ENCODE measurements around the gene NLGN1. TPM values are rescaled to one million over a fixed set of nuclear protein-coding genes. Genes with fewer than 3 reads are reported as not detected.

Gene NLGN1
- total RNA-seq, 3 donors from 2014 or later = 4.4 to 12.3 (median 6.9) TPM

DNA sequence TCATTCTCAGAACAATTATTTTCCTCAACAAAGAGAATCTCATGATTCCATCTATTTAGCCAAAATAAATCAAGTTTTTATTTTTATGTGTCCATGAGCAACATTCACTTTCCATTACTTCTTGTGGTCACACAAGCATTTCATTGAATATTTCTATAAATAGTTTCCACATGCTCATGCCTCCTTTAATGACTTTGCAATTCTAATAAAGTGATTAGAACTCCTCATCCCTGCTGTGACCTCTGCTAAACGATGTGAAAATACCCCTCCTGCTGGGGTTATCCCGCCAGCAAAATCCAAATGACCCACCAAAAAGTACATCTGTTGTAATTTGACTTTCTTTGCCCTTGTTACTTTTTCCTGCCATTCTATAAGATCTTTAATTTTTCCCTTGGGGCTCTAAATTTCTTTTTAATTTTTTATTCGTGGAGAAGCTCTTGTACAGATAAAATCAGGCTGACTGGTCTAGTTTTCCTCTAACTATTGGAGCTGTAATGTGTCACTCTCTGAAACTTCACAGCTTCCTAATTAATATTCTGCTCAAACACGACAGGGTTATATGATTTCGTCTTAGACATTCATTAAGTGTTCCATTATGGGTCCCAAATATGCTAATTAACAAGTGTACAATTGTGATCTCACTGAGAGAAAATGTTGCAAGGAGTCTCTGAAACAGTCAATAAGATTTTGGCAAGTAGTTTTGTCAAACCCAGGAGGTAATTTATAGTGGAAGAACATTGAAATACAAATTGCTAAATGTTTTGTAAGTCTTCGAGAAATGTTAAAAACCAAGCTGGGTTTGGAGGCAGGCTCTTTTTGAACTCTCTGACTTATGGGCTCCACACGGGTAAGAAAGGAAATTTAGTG is 928.5 kb downstream of the NLGN1 start:
- H3K36me3 ChIP-seq = no peaks in the 10 kb centered on the region
- no peak for TF ChIP-seq POLR2AphosphoS5 (IDR thresholded peaks at IDR 0.05)
- TF ChIP-seq, protein P1, sequence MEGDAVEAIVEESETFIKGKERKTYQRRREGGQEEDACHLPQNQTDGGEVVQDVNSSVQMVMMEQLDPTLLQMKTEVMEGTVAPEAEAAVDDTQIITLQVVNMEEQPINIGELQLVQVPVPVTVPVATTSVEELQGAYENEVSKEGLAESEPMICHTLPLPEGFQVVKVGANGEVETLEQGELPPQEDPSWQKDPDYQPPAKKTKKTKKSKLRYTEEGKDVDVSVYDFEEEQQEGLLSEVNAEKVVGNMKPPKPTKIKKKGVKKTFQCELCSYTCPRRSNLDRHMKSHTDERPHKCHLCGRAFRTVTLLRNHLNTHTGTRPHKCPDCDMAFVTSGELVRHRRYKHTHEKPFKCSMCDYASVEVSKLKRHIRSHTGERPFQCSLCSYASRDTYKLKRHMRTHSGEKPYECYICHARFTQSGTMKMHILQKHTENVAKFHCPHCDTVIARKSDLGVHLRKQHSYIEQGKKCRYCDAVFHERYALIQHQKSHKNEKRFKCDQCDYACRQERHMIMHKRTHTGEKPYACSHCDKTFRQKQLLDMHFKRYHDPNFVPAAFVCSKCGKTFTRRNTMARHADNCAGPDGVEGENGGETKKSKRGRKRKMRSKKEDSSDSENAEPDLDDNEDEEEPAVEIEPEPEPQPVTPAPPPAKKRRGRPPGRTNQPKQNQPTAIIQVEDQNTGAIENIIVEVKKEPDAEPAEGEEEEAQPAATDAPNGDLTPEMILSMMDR (IDR thresholded peaks at IDR 0.05) = no peak
- no peak for TF ChIP-seq POLR2A (IDR thresholded peaks at IDR 0.05)
- peaks cover 0 to 4% of the 10 kb centered on the region in 2 donors for H3K9me3 ChIP-seq
- no peak overlapping the region for H3K27ac ChIP-seq
- no peak for DNase-seq (ENCODE audit: low spot score in 2 of 2)
- H3K4me3 ChIP-seq = no peak overlapping the region
- H3K27me3 ChIP-seq = no peaks in the 10 kb centered on the region
- intact Hi-C loops (cut with DNase I; ENCODE audit: low total_unique reads) = no loop called here
- H3K4me1 ChIP-seq = no peaks in the 10 kb centered on the region

DNA sequence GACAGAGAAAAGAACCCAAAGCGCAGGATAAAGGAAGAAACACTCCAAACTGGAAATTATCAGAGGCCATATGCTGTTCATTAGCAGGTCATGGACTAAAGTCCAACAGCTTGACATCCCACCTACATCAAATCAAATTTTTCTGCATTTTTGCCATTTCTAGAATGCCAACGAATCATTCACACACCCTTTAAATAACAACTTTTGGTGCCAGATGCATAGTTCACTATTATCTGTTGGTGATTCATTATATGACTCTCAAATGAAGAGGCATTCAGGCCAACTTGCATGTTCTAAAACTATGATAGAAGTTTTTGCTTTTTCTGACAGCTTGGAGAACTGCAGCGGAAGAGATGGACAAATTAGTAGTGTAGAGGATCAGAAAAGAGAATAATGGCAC is 931.8 kb downstream of the NLGN1 start:
- no peak for TF ChIP-seq POLR2A (IDR thresholded peaks at IDR 0.05)
- TF ChIP-seq, protein P1 (IDR thresholded peaks at IDR 0.05) = no peak
- no peak for TF ChIP-seq POLR2AphosphoS5 (IDR thresholded peaks at IDR 0.05)
- Histone ChIP-seq H3K9me3 (no peaks in the 10 kb centered on the region), H3K27me3 (no peaks in the 10 kb centered on the region), H3K36me3 (no peaks in the 10 kb centered on the region), H3K4me3 (no peak overlapping the region), H3K27ac (no peak overlapping the region), H3K4me1 (no peaks in the 10 kb centered on the region)
- intact Hi-C loops (cut with DNase I; ENCODE audit: low total_unique reads) = no loop called here
- DNase-seq (ENCODE audit: low spot score in 2 of 2) = no peak

DNA sequence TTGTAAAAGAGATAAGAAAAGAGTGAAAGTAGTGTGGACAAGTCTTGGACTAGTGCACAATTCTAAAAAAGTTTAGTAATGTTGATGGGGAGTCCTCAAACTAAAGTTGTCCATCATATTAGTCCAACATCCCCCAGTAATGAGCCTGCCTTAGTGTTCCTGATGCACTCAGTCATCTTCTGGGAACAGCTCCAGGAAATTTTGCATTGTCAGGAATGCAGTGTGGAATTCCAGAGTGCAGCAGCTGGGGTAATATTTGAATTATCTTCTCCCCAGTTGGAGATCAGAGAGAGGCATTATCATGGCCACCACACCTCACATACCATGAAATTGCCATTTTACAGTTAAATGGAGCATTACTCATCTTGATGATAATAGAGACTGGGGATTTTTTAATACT is 932.8 kb downstream of the NLGN1 start:
- H3K27ac ChIP-seq = no peak overlapping the region
- no peaks in the 10 kb centered on the region for H3K9me3 ChIP-seq
- no peaks in the 10 kb centered on the region for H3K36me3 ChIP-seq
- no peaks in the 10 kb centered on the region for H3K27me3 ChIP-seq
- H3K4me3 ChIP-seq = no peak overlapping the region
- H3K4me1 ChIP-seq = no peaks in the 10 kb centered on the region
- TF ChIP-seq, protein P1 (IDR thresholded peaks at IDR 0.05) = no peak
- TF ChIP-seq POLR2AphosphoS5 (IDR thresholded peaks at IDR 0.05) (no peak), POLR2A (IDR thresholded peaks at IDR 0.05) (no peak)
- intact Hi-C loops (cut with DNase I; ENCODE audit: low total_unique reads) = no loop called here
- no peak for DNase-seq (ENCODE audit: low spot score in 2 of 2)

DNA sequence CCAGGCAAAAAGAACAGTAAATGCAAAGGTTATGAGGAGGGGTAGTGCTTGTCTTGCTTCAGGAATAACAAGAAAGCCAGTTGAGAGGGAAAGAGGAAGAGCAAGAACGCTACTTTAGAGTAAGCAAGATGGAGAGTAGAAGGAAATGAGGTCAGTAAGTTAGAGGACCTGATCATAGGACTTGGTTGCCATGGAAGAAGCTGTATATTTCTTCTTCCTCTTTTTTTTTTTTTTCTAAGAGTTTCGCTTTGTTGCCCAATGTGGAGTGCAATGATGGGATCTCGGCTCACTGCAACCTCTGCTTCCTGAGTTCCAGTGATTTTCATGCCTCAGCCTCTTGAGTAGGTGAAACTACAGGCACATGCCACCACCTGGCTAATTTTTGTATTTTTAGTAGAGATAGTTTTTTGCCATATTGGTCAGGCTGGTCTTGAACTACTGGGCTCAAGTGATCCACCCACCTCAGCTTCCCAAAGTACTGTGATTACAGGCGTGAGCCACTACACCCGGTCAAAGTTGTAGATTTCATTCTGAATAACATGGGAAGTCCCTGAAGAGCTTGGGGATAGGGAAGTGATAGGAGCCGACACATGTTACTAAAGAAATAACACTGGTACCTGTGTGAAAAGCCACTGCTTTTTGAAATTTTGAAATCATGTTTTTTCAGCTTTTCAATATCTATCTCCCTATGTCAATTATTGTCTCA is 933.7 kb downstream of the NLGN1 start:
- Histone ChIP-seq H3K36me3 (no peaks in the 10 kb centered on the region), H3K4me3 (no peak overlapping the region), H3K9me3 (no peaks in the 10 kb centered on the region), H3K27ac (no peak overlapping the region), H3K4me1 (no peaks in the 10 kb centered on the region), H3K27me3 (no peaks in the 10 kb centered on the region)
- DNase-seq (ENCODE audit: low spot score in 2 of 2) = no peak
- TF ChIP-seq POLR2A (IDR thresholded peaks at IDR 0.05) = no peak
- intact Hi-C loops (cut with DNase I; ENCODE audit: low total_unique reads) = no loop called here

DNA sequence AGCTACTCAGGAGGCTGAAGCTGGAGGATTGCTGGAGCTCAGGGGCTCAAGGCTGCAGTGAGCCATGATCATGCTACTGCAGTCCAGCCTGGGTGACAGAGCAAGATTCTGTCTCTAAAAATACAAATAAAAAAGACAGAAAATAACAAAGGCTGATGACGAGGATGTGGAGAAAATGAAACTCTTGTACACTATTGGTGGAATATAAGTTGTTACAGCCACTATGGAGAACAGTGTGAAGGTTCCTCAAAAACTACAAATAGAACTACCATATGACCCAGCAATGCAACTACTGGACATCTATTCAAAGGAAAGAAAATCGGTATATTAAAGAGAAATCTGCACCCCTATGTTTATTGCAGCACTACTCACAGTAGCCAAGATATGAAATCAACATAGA is 934.8 kb downstream of the NLGN1 start:
- intact Hi-C loops (cut with DNase I; ENCODE audit: low total_unique reads) = no loop called here
- Histone ChIP-seq H3K4me3 (no peak overlapping the region), H3K4me1 (no peaks in the 10 kb centered on the region), H3K27ac (no peak overlapping the region), H3K27me3 (no peaks in the 10 kb centered on the region), H3K36me3 (no peaks in the 10 kb centered on the region), H3K9me3 (no peaks in the 10 kb centered on the region)
- no peak for DNase-seq (ENCODE audit: low spot score in 2 of 2)
- TF ChIP-seq POLR2A (IDR thresholded peaks at IDR 0.05) (no peak), POLR2AphosphoS5 (IDR thresholded peaks at IDR 0.05) (no peak)

DNA sequence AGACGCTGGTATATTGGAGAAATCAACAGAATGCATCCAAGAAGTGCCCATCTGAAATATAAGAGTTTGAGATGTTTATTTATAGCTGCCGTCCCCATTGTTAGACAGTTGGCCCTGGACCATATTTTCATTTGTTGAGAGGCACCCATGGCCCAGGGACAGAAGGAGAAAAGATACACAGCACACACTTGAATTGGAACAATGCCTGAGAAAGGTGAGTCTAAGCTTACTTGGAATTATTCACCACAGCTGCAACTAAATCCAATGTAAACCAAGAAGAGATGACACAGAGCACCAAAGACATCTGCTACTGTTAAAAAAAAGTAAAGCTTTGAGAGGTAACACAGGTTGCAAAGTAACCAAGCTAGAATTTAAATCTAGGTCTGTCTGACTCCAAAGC is 936.1 kb downstream of the NLGN1 start:
- Histone ChIP-seq H3K4me3 (no peak overlapping the region), H3K27ac (no peak overlapping the region), H3K9me3 (no peaks in the 10 kb centered on the region), H3K36me3 (no peaks in the 10 kb centered on the region), H3K27me3 (no peaks in the 10 kb centered on the region), H3K4me1 (no peaks in the 10 kb centered on the region)
- TF ChIP-seq, protein P1 (IDR thresholded peaks at IDR 0.05) = no peak
- TF ChIP-seq POLR2AphosphoS5 (IDR thresholded peaks at IDR 0.05) = no peak
- TF ChIP-seq POLR2A (IDR thresholded peaks at IDR 0.05) = no peak
- DNase-seq (ENCODE audit: low spot score in 2 of 2) = no peak
- intact Hi-C loops (cut with DNase I; ENCODE audit: low total_unique reads) = no loop called here
